ENCODE results near the gene TOP2A. TPM values are rescaled to one million over a fixed set of nuclear protein-coding genes. Genes with fewer than 3 reads are reported as not detected.

The TOP2A gene
- total and polyA plus RNA-seq, 9 of the 15 experiments (the other 6 are each of a cell fraction or from before 2014, with no cell fraction given) = 133 to 347 (median 259) TPM

GRCh38 chr17:40350689-40351358 is 66.9 kb downstream of the TOP2A start (continued):
- no peak for TF ChIP-seq ELK3 (CRISPR knock-in tag; IDR thresholded peaks at IDR 0.05)
- no peak for TF ChIP-seq GABPB2 (CRISPR knock-in tag; conservative IDR thresholded peaks at IDR 0.05)
- no peak for TF ChIP-seq ZKSCAN1 (IDR thresholded peaks at IDR 0.05; ENCODE audit: low read depth, low read length)
- no peak for TF ChIP-seq RB1 (IDR thresholded peaks at IDR 0.05; ENCODE audit: low read depth)
- no peak for TF ChIP-seq CHD1 (IDR thresholded peaks at IDR 0.05; ENCODE audit: low read length)
- no peak for TF ChIP-seq FOS (IDR thresholded peaks at IDR 0.05; ENCODE audit: extremely low read depth, insufficient read length)
- TF ChIP-seq CREM (IDR thresholded peaks at IDR 0.05; ENCODE audit: low read depth) = no peak

- H3K4me2 ChIP-seq (ENCODE audit: insufficient read depth, low read length) = no peak overlapping the region
- peaks cover 28 to 67% of the 10 kb centered on the region in 2 experiments for H3K4me1 ChIP-seq (replicated peaks in 1 of 2; ENCODE audit: control insufficient read depth in 2 of 2, insufficient read depth in 2 of 2, low read length in 2 of 2)
- ChIA-PET POLR2A (interaction anchor here (1.3 kb wide), 1 partner anchor 13 kb away, joined by 4 read pairs; no protein-coding TSS in a partner anchor), CTCF (ENCODE audit: low intra/inter-chr PET ratio) (interaction anchor here (0.8 kb wide), 1 partner anchor 49 kb away, joined by 3 read pairs; no protein-coding TSS in a partner anchor)
- no peak overlapping the region for H3K4me3 ChIP-seq
- DNase-seq (ENCODE audit: extremely low read depth in 1 of 4, low spot score in 3 of 4) = peak in 1 of 4 experiments; percentile 47
- H3K27ac ChIP-seq (ENCODE audit: extremely low read depth, low read depth, low read length) = no peak overlapping the region
- BruUV-seq (replicated peaks) = no TSS peak
- peaks cover 38% of the 10 kb centered on the region for H3K79me2 ChIP-seq (ENCODE audit: control insufficient read depth, insufficient read depth, low read length)
- intact Hi-C loops (cut with micrococcal nuclease) (loop anchor here (10.0 kb wide), 1 partner anchor 335 kb away; the partner anchor contains the start of gene CSF3), in situ Hi-C loops (cut with MboI) (loop anchor here (5.0 to 10.0 kb wide), 3 partner anchors 48 to 335 kb away; partner anchors contain the start of gene CSF3)
- H4K20me1 ChIP-seq (replicated peaks; ENCODE audit: control insufficient read depth, insufficient read depth, low read length) = 0 out of 2 replicates have a peak, but pooled peaks cover 3% of the 10 kb centered on the region
- ATAC-seq = no peak
- H3K27me3 ChIP-seq (ENCODE audit: control insufficient read depth in 2 of 2, insufficient read depth in 2 of 2, low read length in 2 of 2) = no peaks in the 10 kb centered on the region
- no peaks in the 10 kb centered on the region for H3K9me1 ChIP-seq (ENCODE audit: control insufficient read depth, insufficient read depth, low read length)
- peaks cover 53% of the 10 kb centered on the region; the same call in 2 of the 3 replicates for H3K36me3 ChIP-seq (ENCODE audit: control insufficient read depth, insufficient read depth, low read length)
- no peak overlapping the region for H2AFZ ChIP-seq (ENCODE audit: low read depth, low read length)
- H3K9ac ChIP-seq (ENCODE audit: insufficient read depth in 1 of 2, low read depth in 2 of 2, low read length in 2 of 2) = peak overlapping the region in 1 of 2 experiments; percentile 59; a peak in 1 of 4 replicates
- H3K9me3 ChIP-seq (replicated peaks; ENCODE audit: control insufficient read depth, insufficient read depth, low read depth, low read length) = no peaks in the 10 kb centered on the region
- FAIRE-seq = no peak
- 69% methylated on average over 19 of the region's 19 CpGs for WGBS (ENCODE audit: insufficient coverage, low coverage, missing lambda C conversion rate)
- TF ChIP-seq ATF3 (IDR thresholded peaks at IDR 0.05) (peak; percentile 48), ATF3 (CRISPR knock-in tag; conservative IDR thresholded peaks at IDR 0.05) (no peak), RFX1 (IDR thresholded peaks at IDR 0.05) (peak; percentile 94), CREM (IDR thresholded peaks at IDR 0.05; ENCODE audit: low read depth) (peak; percentile 62), ERF (CRISPR knock-in tag; IDR thresholded peaks at IDR 0.05) (no peak), U2AF1 (optimal IDR thresholded peaks at IDR 0.05; ENCODE audit: low read depth, low read length) (no peak), ZNF408 (CRISPR knock-in tag; IDR thresholded peaks at IDR 0.05; ENCODE audit: low read depth) (no peak), ZNF449 (CRISPR knock-in tag; IDR thresholded peaks at IDR 0.05) (no peak), CSDE1 (IDR thresholded peaks at IDR 0.05) (peak in 1 of 2 experiments; percentile 53; a peak in 1 of 4 replicates), KDM1A (IDR thresholded peaks at IDR 0.05) (peak in 1 of 2 experiments; percentile 77; a peak in 1 of 4 replicates)
These were observed 67.6 kb downstream of the TOP2A start for GRCh38 chr17:40349895-40350688.
